Measurements from ENCODE around the gene C1orf53.

GRCh38 chr1:197928849-197929336 lies 26.5 kb downstream of the C1orf53 start:
- no peak for TF ChIP-seq TAF1 (IDR thresholded peaks at IDR 0.05; ENCODE audit: borderline replicate concordance, low read depth, low read length)
- no peak for TF ChIP-seq RCOR1 (IDR thresholded peaks at IDR 0.05; ENCODE audit: low read length)
- TF ChIP-seq POLR2AphosphoS5 (IDR thresholded peaks at IDR 0.05; ENCODE audit: low read depth, low read length) = no peak
